ENCODE data around the gene TRIML1. TPM values are rescaled to one million over a fixed set of nuclear protein-coding genes. Genes with fewer than 3 reads are reported as not detected.

TRIML1 gene
- total RNA-seq, 1 donor from 2014 or later = not detected

Other genes starting within 250 kb of the TRIML1 start
- 0.11 TPM in 1 of 2 replicates, not detected in the other for gene ZFP42, start 143.7 kb upstream of the TRIML1 start, total RNA-seq
- not detected in 2 replicates for gene TRIML2, start 29.8 kb upstream of the TRIML1 start, total RNA-seq

Data from T-helper 2 cell treated with Interferon-gamma antibody and Interleukin-4, amounts not matched to agents 100 ng/mL and 5 ng/mL, for 36 hours (primary cell).